Astrocyte of the spinal cord (primary cell): Measurements from ENCODE around the gene EGFLAM.

Source experiments
- DNase-seq: peaks from one replicate; pipeline ENCODE4 v3.0.0; 2011; ENCODE audit warnings: low read depth, low spot score
- H3K4me3 ChIP-seq: 2 replicates; pipeline ENCODE4 v1.5.1; 2011; ENCODE audit warnings: low read depth, mild to moderate bottlenecking, low read length, moderate library complexity
- CTCF ChIP-seq: IDR thresholded peaks from 2 replicates; pipeline ENCODE4 v1.5.1; 2012; ENCODE audit warnings: low read depth, mild to moderate bottlenecking, low read length, inconsistent platforms
- in situ Hi-C: cut with HindIII; loops from 2 replicates; pipeline ENCODE4 v1.10.0; 2017; ENCODE audit warnings: low sequenced_read_pairs

The EGFLAM gene

DNA sequence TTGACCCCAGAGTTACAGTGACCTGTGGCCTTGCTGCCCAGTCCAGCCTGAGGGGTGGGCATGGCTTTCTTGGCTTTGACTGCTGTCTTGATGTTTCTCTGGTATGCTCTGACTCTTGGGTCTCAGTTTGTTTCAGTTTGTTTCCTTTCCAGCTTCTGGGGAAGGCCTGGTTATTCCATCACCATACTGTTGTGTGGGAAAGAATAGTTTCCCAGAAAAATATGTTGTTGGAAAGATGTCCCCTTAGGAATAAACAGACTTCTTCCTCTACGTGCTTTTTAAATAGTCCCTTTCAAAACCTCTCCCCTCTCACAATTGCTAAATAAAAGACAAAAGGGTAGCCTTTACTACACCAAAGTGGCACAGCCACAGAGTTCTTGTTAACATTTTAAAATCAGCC lies 49.5 kb downstream of the EGFLAM start:
- no peak for TF ChIP-seq CTCF
- no peak overlapping the region for H3K4me3 ChIP-seq
- DNase-seq, result no peak
- in situ Hi-C loops, result no loop called here

GRCh38 chr5:38316544-38317224 lies 58.3 kb downstream of the EGFLAM start:
- no peak for TF ChIP-seq CTCF
- in situ Hi-C loops, result no loop called here
- DNase-seq, result peak; percentile 37
- H3K4me3 ChIP-seq, result no peak overlapping the region

- TF ChIP-seq CTCF, result no peak
- in situ Hi-C loops, result no loop called here
- H3K4me3 ChIP-seq, result no peak overlapping the region
- DNase-seq, result no peak
These were observed 59.5 kb downstream of the EGFLAM start for GRCh38 chr5:38317868-38318267.

- no peak for DNase-seq
- H3K4me3 ChIP-seq, result no peak overlapping the region
- TF ChIP-seq CTCF, result no peak
- in situ Hi-C loops, result no loop called here
These were observed 61.1 kb downstream of the EGFLAM start for GRCh38 chr5:38319491-38319890.

DNA sequence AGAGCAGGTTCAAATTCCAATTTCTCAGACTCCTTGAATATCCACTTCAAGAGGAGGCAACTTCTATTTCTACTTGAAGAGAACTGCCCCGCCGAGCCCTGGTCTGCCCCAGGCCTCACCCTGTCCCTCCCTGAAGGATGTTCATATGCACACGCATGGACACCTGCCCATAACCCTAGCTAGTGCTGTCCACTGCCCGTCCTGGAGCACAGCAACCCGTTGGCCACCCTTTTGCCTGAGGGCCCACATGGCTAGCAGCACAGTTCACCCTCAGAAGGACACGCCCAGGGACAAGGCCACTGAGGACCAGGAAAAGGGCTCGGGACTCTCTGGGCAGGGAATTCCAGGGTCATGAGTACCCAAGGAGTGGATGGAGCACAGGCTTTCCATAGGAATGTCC lies 63.6 kb downstream of the EGFLAM start:
- no peak overlapping the region for H3K4me3 ChIP-seq
- no peak for DNase-seq
- in situ Hi-C loops, result no loop called here
- no peak for TF ChIP-seq CTCF

DNA sequence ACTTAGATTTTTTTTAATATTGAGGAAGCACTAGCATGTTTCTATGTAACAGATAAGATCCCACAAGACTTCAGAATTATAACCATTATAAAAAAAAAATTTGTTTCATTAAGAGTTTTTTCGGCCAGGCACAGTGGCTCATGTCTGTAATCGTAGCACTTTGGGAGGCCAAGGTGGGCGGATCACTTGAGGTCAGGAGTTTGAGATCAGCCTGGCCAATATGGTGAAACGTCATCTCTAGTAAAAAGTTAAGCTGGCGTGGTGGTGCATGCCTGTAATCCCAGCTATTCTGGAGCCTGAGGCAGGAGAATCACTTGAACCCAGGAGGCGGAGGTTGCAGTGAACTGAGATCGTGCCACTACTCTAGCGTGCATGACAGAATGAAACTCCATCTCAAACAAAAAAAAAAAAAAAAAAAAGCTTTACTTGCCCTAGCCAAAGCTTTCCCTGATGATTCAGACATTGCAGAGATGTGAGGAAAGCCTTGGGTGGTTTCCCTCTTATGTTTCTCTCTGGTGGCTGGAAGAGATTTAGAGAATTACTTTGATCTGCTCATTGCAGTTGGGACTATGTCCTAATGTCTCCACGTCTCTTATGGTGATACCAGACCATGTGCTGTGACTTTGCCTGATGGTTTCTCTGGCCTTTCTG lies 65.4 kb downstream of the EGFLAM start:
- in situ Hi-C loops, result no loop called here
- DNase-seq, result peak; percentile 19
- no peak for TF ChIP-seq CTCF
- H3K4me3 ChIP-seq, result no peak overlapping the region
